DMS53 (cell line): Measurements from ENCODE around the gene PSME3IP1.
A peak's percentile ranks its signal among the peaks of the same experiment; 100 is the strongest.
"Not testable (repeated sequence)": the region's sequence is repeated elsewhere in the genome, so short reads cannot be mapped to it uniquely, and the experiment has no call there.

Source experiments
- DNase-seq: peaks from one replicate; lab custom pipeline; 2025; lab: John Stamatoyannopoulos, UW

PSME3IP1 gene

DNA sequence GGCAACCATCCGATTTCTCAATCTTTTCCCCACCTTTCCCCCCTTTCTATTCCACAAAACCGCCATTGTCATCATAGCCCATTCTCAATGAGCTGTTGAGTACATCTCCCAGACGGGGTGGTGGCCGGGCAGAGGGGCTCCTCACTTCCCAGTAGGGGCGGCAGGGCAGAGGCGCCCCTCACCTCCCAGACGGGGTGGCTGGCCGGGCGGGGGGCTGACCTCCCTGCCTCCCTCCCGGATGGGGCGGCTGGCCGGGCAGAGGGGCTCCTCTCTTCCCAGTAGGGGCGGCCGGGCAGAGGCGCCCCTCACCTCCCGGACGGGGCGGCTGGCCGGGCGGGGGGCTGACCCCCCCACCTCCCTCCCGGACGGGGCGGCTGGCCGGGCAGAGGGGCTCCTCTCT, 14.5 kb upstream of the PSME3IP1 start:
- DNase-seq: not testable (repeated sequence)

DNA sequence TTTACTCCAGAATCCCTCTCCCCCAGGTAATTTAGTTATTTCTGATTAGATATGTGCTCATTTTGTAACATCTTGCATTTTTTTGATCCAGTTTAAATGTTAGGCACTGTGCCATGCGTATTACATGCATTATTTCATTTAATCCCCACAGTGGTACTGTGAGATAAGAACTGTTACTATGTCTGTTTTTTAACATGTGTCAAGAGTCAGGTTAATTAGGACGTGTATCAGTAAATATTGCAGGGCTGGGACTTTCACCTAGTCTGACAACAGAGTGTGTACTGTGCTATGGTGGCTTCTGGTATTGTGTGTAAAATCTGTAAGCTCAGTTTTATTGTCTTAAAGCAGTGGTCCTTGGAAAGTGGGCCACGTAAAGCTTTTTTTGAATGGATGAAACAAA, 10.9 kb upstream of the PSME3IP1 start:
- DNase-seq: no peak

DNA sequence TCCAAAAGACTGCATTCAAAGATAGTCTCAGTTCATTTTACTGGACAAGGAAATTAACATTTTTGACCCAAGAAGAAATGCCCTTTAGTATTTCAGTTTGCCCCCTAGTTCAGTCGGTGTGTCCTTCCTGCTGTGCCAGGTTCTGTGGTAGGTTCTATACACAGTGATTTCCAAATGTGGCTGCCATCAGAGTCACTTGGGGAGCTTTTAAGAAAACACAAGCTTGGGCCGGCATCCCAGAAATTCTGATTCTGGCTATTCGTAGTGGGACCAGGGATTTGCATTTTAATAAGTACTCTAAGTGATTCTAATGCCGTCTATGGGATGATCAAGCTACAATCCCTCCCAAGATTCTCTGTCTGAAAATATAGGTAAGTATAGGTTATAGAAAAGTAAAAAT, 10.4 kb upstream of the PSME3IP1 start:
- DNase-seq: no peak

DNA sequence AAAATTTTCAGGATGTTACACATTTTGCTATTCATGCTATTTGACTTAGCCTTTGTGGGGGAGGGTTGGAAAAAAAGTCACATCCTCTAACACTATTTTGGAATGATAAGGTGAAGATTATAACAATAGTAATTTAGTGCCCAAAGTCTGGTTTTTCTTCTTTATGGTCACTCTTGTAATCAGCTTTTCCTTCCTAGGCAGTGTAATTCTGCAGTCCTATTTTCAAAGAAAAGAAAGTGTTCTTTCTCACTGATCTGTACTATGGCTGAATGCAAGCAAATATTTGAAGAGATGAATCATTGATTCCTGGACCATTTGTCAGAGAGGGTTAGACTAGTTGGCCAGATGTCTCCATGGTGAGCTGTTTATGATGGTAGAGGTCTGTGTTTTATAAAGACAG, 8.7 kb upstream of the PSME3IP1 start:
- peak; percentile 95 for DNase-seq

DNA sequence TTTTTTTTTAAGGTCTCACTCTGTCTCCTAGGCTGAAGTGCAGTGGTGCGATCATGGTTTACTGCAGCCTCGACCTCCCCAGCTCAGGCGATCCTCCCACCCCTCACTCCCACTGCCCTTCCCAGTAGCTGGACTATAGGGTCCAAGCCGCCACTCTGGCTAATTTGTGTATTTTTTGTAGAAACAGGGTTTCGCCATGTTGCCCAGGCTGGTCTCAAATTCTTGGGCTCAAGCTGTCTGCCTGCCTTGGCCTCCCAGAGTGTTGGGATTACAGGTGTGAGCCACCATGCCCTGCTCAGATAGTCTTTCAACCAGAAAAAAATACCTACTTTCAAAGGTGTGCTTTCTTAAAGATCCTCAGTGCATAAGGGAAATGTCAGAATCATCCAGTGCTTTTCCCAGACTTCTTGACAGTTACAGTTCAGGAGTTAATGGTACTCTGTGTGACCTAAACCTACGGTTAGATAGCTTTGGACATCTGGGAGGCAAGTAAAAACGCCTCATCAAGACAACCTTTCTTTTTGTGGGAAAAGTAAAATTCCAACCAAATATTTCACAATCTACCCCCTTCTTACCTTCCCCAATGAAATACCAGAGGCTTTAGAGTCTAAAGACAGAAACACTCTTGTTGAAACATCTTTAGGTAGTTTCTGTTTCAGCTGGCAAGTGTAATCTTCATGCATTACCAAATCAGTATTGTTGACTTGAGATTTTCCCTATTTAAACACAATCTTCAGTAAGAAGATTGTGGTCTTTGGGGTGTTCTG, 7.1 kb upstream of the PSME3IP1 start:
- DNase-seq: no peak

DNA sequence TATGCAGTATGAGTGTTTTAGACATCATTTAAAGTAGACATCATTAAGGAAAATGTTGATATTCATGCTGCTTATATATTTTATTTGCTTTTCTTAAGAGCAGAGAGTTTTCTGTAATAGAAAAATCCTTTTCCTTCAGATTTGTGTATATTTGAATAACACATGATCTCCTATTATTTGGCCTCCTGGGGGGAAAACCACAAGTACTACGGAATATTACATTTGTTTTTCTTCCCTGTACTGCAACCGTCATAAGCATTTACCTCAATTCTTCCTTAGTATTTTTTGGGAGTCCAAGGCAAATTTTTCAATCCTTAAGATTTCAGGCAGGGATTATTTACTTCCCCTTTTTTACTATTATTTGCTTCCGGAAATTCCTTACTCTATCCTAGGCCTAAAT, 6.3 kb upstream of the PSME3IP1 start:
- no peak for DNase-seq

DNA sequence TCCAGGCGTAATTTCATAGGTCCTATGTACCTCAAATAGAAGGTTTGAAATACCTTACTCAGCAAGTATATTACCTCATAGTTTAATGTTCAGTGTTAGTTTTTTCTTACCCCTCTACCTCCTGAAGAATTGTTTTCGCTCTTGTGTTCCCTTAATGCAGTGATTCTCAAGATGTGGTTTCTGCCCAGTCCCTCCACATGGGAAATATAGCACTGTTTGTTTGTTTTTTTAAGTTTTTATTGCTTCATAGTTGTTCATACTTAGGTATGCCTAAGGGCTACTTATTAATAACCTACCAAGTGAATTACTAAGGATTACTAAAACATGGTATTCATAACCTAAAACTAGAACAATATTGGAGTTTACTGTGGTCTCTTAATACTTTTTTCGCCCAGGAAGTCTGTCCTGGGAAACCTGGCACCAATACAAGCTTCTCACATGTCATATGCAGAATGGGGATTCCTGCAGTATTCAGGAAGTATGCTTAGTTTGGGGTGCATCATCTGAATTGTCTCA, 5.3 kb upstream of the PSME3IP1 start:
- no peak for DNase-seq

DNA sequence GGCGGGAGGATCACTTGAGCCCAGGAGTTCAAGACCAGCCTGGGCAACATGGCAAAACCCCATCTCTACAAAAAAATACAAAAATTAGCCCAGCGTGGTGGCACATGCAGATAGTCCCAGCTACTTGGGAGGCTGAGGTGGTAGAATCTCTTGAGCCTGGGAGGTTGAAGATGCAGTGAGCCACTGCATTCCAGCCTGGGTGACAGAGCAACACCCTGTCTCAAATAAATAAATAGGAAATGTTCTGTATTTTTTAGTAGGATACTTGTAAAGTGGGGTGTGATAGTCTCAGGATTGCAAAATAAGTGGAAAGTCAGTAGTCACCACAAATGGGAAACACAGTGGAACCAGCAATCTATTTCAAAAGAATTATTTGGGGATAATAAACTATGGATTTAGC, 4.3 kb upstream of the PSME3IP1 start:
- no peak for DNase-seq

DNA sequence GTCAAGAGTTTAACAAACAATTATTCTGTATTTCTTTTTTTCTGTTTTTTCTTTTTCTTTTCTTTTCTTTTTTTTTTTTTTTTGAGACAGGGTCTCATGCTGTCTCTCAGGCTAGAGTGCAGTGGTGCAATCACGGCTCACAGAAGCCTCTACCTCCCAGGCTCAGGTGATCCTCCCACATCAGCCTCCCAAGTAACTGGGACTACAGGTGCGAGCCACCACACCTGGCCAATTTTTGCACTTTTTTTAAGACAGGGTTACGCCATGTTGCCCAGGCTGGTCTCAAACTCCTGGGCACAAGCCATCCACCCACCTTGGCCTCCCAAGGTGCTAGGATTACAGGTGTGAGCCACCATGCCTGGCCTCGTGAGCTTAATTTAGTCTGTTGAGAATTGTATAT, 3.7 kb upstream of the PSME3IP1 start:
- DNase-seq: not testable (repeated sequence)

DNA sequence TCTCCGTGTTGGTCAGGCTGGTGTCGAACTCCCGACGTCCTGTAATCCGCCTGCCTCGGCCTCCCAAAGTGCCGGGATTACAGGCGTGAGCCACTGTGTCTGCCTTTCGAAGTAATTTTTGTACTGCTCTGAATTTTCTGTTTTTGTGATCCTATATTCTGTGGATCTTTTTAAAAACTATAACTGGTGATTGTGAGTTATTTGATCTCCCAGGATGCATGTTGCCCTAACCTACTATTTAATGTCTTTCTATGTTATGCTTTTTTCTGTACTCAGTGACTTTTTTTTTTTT, 2.8 kb upstream of the PSME3IP1 start:
- no peak for DNase-seq

DNA sequence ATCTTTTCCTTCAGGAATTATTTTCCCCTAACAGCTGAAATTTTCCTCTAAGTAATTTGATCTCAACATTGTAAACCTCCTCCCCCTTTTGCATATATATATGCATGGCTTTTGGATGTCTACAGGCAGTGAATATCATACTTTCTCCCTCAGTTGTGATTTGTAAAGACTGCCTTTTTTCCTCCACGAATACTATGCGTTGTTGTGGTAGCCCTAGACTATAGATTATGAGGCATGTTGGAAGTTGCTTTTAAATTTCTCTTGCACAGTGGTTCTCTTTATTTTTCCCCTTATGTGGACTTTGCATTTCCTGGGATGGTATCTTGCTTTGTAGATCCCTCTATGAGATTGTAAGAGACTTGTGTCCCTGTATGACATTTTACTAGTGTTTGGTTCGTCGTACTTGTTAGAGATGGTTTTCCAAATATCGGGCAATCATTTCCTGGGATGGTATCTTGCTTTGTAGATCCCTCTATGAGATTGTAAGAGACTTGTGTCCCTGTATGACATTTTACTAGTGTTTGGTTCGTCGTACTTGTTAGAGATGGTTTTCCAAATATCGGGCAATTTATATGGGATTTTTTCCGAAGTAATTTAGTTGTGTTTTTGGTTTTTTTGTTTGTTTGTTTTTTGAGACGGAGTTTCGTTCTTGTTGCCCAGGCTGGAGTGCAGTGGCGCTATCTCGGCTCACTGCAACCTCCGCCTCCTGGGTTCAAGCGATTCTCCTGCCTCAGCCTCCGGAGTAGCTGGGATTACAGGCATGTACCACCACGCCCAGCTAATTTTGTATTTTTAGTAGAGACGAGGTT, 2.3 kb upstream of the PSME3IP1 start:
- not testable (repeated sequence) for DNase-seq

DNA sequence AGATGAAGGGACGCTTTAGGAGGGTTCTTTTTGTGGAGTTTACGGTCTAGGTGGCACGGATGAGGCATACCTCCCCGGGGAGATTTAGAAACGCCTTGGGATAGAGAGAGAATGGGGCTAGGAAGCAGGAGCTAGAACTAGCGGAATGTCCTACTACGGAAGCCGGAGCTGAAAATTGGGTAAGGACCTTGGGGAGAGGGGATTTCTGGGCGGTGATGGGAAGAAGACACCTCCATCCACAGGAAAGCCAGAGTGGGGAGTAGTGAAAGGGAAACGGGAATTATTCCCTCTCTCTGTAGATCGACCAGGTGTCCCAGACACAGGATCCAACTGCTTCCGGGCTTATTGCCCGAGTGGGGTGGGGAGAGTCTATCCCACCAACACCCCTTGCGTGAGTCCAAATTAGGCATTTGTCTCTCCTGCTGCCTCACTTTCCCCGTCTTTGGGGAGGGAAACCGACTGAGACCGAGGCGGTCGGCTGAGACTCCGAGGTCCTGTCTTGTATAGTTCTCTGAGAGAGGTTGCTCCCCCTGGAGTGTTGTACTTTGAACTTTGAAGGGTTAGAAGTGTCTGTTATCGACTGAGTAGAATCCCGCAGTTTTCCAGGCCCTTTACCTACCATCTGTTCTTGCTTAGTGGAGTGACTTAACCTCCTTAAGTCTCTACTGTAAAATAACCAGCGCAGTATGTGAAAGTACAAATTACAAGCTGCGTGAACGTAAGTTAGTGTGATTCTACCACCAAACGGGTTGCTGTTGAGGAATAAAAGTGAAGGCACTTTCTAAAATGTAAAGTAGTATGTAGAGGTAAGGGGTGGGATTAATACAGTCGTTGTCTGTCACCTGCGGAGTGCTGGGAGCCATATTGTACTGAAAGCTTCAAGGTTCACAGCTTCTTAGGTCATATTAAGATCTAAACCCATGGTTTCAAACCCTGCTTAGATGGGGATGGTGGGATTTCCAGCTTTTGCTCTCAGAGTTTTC, 1.3 kb upstream of the PSME3IP1 start:
- peak; percentile 77 for DNase-seq

DNA sequence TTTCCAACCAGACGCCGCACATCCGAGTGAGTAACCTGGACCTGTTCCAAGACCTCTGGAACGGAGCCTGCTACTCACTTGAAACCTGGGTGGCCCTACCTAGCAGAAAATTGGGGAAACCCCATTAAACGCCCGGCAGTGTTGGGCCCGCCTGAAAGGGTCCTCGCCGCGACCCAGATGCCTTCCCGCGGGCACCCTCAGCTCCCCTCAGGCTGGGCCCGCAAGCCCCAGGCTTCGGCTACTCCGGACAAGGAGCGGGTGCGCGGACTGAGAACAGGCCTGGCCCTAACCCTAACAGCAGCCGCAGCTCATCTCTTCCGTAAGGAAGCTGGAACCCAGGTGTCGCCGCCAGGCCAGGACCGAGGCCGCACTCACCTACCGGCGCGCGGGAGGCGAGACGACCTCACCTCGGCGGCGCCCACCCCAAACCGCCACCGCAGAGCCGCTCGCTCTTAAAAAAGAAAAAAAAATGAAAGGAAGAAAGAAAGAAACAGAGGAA, 344 bp downstream of the PSME3IP1 start:
- DNase-seq: peak; percentile 84

DNA sequence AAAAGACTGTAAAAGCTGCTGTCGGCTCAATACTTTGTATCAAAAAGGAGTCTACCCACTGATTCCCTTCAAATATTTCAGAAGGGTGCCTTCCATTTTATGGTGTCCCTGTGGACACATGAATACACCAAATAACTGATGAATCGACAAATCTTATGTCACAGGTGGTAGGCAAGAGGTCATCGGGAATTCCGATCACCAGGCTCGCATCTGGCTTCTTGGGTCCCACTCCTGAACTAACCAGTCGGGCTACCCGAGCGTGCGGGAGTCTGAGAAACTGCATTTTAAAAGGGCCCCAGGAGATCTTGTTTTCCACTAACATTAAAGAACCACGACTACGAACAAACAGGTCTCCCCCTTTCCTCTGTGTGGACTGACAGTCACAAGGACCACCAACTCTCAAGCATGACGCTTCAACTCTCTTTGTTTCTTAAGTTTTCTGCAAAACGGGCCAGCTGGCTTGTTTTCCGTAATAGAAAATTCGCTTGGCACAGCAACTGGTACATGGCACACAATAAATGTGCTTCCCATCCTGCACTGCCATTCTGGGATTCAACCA, 873 bp downstream of the PSME3IP1 start:
- peak; percentile 49 for DNase-seq

DNA sequence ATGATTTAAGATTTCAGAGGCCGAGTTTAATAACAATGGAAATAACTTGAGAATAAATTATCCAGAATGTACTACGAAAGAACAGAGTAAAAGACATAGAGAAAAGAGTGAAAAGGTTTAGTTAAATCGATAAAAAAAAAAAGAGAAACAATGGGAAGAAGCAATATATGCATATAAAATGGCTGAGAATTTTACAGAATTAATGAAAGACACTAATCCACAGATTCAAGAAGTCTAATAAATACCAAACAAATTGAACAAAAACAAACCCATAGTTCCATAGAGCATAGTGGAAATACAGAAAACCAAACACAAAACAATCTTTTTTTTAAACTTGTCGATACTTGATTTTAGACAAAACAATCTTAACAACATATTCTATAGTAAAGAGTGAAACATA, 1.7 kb downstream of the PSME3IP1 start:
- no peak for DNase-seq

DNA sequence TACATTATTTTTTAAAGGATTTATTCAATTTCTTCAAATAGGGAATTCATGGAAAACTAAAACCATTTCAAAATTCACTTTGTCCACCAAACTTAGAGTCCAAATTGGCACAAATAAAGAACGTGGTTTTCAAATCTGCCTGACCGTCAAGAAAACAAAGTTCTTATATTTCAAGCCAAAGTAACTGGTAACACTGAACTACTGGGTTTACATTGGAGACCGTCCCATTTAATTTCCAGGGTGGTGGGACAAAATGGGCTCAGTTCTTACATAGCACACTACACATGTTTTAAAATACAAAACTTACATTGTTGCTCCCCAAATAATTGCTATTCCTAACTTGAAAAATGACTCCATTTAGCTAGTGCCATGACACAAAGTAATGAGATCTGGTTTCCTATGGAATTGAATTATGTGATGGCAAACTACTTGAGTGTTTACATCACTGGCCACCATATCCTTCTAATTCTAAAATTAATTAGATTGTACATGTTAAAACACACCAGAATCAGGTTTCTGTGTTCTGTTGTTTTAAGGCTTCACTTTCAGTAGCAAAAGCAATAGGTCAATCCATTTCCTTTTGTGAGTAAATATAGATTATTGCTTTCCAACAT, 6.5 kb downstream of the PSME3IP1 start:
- no peak for DNase-seq

DNA sequence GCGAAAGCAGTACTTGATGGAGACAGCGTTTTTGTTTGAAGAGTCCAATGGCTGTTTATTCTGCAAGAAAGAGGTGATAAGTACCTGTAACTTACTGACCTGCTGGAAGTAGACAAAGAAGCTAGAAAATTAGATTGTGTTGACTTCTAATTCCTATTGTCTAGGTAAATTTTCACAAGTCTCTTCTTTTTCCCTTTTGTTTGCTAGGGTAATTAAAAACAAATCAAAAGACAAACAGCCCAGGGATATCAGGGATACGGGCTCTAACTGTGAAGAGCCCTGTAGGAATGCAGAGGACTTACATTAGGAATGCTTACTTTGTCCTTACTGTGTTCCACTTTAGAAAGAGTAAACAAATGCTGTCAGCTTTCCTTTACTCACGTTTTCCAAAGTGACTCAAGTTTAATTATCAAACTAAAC, 7.0 kb downstream of the PSME3IP1 start:
- DNase-seq: peak; percentile 51

DNA sequence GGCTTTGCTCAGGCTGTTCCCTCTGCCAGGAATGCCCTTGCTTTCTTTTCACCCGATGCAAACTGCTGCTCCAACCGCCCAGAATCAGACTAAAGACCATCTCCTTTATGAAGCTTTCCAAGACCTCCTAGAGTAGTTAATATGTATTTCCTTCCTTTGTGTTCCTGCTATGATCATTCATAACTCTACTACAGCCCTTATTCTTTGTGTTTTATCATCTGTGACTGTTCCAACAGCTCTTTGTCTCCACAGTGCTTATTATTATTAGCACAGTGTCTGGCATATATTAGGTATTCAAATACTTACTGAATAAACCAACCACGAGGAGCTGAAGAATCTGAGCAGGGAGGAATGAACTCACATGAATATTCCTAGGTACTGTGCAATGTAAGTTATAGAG, 7.6 kb downstream of the PSME3IP1 start:
- peak; percentile 63 for DNase-seq

DNA sequence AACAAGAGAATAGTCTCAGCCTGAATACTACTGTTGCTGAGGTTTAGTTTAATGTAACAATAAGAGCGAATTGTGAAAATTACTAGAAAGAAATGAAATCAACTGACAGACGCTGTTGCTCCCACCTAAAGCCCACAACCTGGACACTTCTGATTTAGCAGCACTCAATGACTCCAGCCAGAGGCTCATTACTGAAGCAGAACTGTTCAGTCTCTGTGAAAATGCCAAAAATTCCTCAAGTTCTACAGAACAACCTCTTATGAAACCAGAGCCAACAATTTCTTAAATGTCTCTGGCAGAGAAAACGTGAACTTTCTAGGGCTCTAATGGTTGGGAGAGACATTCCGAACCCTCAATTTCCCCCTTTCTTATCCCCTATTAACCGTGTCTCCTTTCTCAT, 9.9 kb downstream of the PSME3IP1 start:
- no peak for DNase-seq

DNA sequence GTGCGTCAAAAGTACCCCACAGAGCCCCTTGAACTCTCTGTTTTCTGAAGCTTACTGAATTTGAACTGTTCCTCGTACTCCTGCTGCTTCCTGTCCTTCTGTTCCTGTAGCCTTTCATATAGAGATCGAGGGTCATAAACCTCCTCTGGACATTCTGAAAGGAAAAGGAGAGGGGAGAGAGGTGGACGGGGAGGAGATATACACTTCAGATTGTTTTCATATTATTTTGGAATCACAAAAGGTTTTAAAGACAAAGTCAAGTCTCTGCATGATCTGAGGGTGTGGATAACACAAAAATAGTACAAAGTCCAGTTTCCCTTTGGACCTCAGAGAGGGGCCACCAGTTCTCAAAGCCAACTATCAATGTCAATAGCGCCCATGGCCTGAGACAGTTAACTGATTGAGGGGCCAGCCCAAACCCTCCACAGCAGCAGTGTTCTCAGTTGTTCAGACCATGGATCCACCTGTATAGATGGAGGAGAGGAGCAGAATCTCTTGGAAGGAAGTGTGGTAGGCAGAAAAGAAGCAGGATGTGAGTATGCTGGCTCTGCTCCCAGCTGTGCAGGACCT, 13.0 kb downstream of the PSME3IP1 start:
- DNase-seq: no peak

DNA sequence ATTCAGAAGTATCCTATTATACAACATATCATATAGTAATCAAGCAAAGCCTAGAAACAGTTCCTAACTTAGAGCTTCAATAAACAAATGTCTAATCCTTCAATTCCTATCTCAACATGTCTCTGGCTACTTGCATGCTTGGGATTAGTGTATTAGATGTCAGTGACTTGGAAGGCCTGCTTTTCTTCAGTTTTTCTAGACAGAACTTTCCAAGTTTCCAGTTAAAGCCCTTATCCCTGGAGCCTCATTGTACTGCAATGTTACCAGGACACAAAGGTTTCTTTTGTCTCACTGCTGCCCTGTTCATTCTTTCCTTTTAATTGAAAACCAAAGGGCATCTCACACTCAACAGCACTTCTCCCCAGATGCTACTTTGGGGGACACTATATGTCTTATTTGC, 16.5 kb downstream of the PSME3IP1 start:
- DNase-seq: no peak
